ENCODE results near the gene UBXN1.

The UBXN1 gene

GRCh38 chr11:62726156-62726914, 47.5 kb upstream of the UBXN1 start:
- no peak for DNase-seq (ENCODE audit: extremely low spot score)
- TF ChIP-seq TARDBP (IDR thresholded peaks at IDR 0.05) (no peak), NFRKB (IDR thresholded peaks at IDR 0.05) (no peak)
- ChIA-PET POLR2A (interaction anchor here (1.0 to 7.7 kb wide), 23 partner anchors 10 to 955 kb away, joined by 3 to 97 read pairs (median 6); partner anchors contain the start of genes BSCL2, C11orf98, CSKMT and GNG3), CTCF (interaction anchor here (0.6 to 1.5 kb wide), 4 partner anchors 8 to 1183 kb away, joined by 3 to 6 read pairs (median 4); partner anchors contain the start of gene TMEM179B)

- no peak for DNase-seq (ENCODE audit: extremely low spot score)
- TF ChIP-seq ZNF384 (IDR thresholded peaks at IDR 0.05) (no peak), CTBP1 (IDR thresholded peaks at IDR 0.05; ENCODE audit: borderline replicate concordance) (no peak), TARDBP (IDR thresholded peaks at IDR 0.05) (no peak), LEF1 (IDR thresholded peaks at IDR 0.05; ENCODE audit: borderline replicate concordance) (no peak), FOXA1 (IDR thresholded peaks at IDR 0.05) (no peak), ELF4 (IDR thresholded peaks at IDR 0.05) (no peak), HDGF (IDR thresholded peaks at IDR 0.05; ENCODE audit: borderline replicate concordance) (no peak), FOXM1 (IDR thresholded peaks at IDR 0.05; ENCODE audit: borderline replicate concordance) (no peak)
- ChIA-PET CTCF (interaction anchor here (0.6 kb wide), 1 partner anchor 1184 kb away, joined by 3 read pairs; no protein-coding TSS in a partner anchor), POLR2A (interaction anchor here (1.0 to 7.7 kb wide), 8 partner anchors 10 to 133 kb away, joined by 3 to 97 read pairs (median 22); partner anchors contain the start of genes BSCL2, GNG3, POLR2G and TUT1)
These were observed 46.8 kb upstream of the UBXN1 start for GRCh38 chr11:62725646-62726045.

- no peak for TF ChIP-seq FOXM1 (IDR thresholded peaks at IDR 0.05; ENCODE audit: borderline replicate concordance)
- no peak for TF ChIP-seq SUZ12 (IDR thresholded peaks at IDR 0.05)
- no peak for TF ChIP-seq ARNT (IDR thresholded peaks at IDR 0.05)
- no peak for TF ChIP-seq FOXK2 (IDR thresholded peaks at IDR 0.05)
- TF ChIP-seq NFRKB (IDR thresholded peaks at IDR 0.05): no peak
- TF ChIP-seq BHLHE40 (IDR thresholded peaks at IDR 0.05; ENCODE audit: borderline replicate concordance): no peak
- no peak for TF ChIP-seq ZNF384 (IDR thresholded peaks at IDR 0.05)
- CTCF ChIA-PET: interaction anchor here (1.1 kb wide), 1 partner anchor 43 kb away, joined by 4 read pairs; no protein-coding TSS in a partner anchor
- POLR2A ChIA-PET: interaction anchor here (0.9 to 7.7 kb wide), 7 partner anchors 16 to 131 kb away, joined by 3 to 97 read pairs (median 4); partner anchors contain the start of genes BSCL2, C11orf98, CSKMT and GNG3
- no peak for DNase-seq (ENCODE audit: extremely low spot score)
These were observed 45.3 kb upstream of the UBXN1 start for GRCh38 chr11:62724171-62724570.

- TF ChIP-seq SP1 (IDR thresholded peaks at IDR 0.05) (no peak), FOXK2 (IDR thresholded peaks at IDR 0.05) (no peak), ELF4 (IDR thresholded peaks at IDR 0.05) (no peak), TARDBP (IDR thresholded peaks at IDR 0.05) (no peak), FOXM1 (IDR thresholded peaks at IDR 0.05; ENCODE audit: borderline replicate concordance) (no peak), ARNT (IDR thresholded peaks at IDR 0.05) (no peak), NFRKB (IDR thresholded peaks at IDR 0.05) (no peak), LEF1 (IDR thresholded peaks at IDR 0.05; ENCODE audit: borderline replicate concordance) (no peak), L3MBTL2 (conservative IDR thresholded peaks at IDR 0.05) (no peak), CTBP1 (IDR thresholded peaks at IDR 0.05; ENCODE audit: borderline replicate concordance) (no peak), PKNOX1 (IDR thresholded peaks at IDR 0.05) (no peak), FOXA1 (IDR thresholded peaks at IDR 0.05) (no peak), HDGF (IDR thresholded peaks at IDR 0.05; ENCODE audit: borderline replicate concordance) (no peak), BHLHE40 (IDR thresholded peaks at IDR 0.05; ENCODE audit: borderline replicate concordance) (no peak), SUZ12 (IDR thresholded peaks at IDR 0.05) (no peak), ZNF384 (IDR thresholded peaks at IDR 0.05) (no peak)
- ChIA-PET POLR2A (no interaction called here), CTCF (no interaction called here)
- DNase-seq (ENCODE audit: extremely low spot score): no peak
These were observed 43.1 kb upstream of the UBXN1 start for GRCh38 chr11:62721994-62722393.

- DNase-seq (ENCODE audit: extremely low spot score): no peak
- ChIA-PET CTCF (interaction anchor here (0.6 to 0.7 kb wide), 2 partner anchors 9 to 17 kb away, joined by 3 read pairs; no protein-coding TSS in a partner anchor), POLR2A (interaction anchor here (1.1 kb wide), 1 partner anchor 34 kb away, joined by 3 read pairs; the partner anchor contains the start of gene ZBTB3)
- no peak for TF ChIP-seq ARNT (IDR thresholded peaks at IDR 0.05)
- no peak for TF ChIP-seq L3MBTL2 (conservative IDR thresholded peaks at IDR 0.05)
- no peak for TF ChIP-seq FOXA1 (IDR thresholded peaks at IDR 0.05)
- TF ChIP-seq LEF1 (IDR thresholded peaks at IDR 0.05; ENCODE audit: borderline replicate concordance): no peak
- no peak for TF ChIP-seq ZNF384 (IDR thresholded peaks at IDR 0.05)
- TF ChIP-seq TARDBP (IDR thresholded peaks at IDR 0.05): no peak
- no peak for TF ChIP-seq PKNOX1 (IDR thresholded peaks at IDR 0.05)
- TF ChIP-seq SUZ12 (IDR thresholded peaks at IDR 0.05): no peak
- no peak for TF ChIP-seq CTBP1 (IDR thresholded peaks at IDR 0.05; ENCODE audit: borderline replicate concordance)
- TF ChIP-seq FOXM1 (IDR thresholded peaks at IDR 0.05; ENCODE audit: borderline replicate concordance): no peak
These were observed 40.6 kb upstream of the UBXN1 start for GRCh38 chr11:62719302-62719978.

GRCh38 chr11:62716816-62717215, 37.9 kb upstream of the UBXN1 start:
- no peak for DNase-seq (ENCODE audit: extremely low spot score)
- TF ChIP-seq FOXK2 (IDR thresholded peaks at IDR 0.05) (no peak), ELF4 (IDR thresholded peaks at IDR 0.05) (no peak), CTBP1 (IDR thresholded peaks at IDR 0.05; ENCODE audit: borderline replicate concordance) (no peak), SP1 (IDR thresholded peaks at IDR 0.05) (no peak), L3MBTL2 (conservative IDR thresholded peaks at IDR 0.05) (no peak), ZNF384 (IDR thresholded peaks at IDR 0.05) (no peak), PKNOX1 (IDR thresholded peaks at IDR 0.05) (no peak), HDGF (IDR thresholded peaks at IDR 0.05; ENCODE audit: borderline replicate concordance) (no peak), TARDBP (IDR thresholded peaks at IDR 0.05) (no peak)
- ChIA-PET CTCF (no interaction called here), POLR2A (interaction anchor here (3.4 kb wide), 1 partner anchor 10 kb away, joined by 18 read pairs; the partner anchor contains the start of gene HNRNPUL2)

Data from HEK293T (cell line).